GM21447 (cell line): Measurements from ENCODE around the gene CADM2.

Experiments used
- ATAC-seq: cut with Tn5 transposase; IDR thresholded peaks from one replicate; pipeline ENCODE4 v1.9.1; 2021; ENCODE audit not compliant: unreplicated experiment

CADM2 gene

DNA sequence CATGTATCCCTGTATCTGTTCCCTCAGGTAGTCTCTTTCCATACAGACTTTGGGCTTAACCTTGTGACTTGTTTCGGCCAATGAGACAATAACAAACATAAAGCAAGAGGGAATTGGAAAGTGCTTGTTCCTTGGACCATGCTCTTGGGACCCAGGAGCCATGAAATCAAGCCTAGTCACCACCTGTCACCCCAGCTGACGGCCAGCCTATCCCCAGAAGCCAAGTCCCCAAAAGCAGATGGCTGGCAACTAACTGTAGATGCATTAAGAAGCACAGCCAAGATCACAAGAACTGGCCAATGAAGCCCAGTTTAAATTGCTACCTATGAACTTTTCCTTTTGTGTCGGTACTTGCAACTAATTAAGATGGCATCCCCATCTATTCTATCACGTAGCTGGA lies 822.0 kb downstream of the CADM2 start:
- ATAC-seq, result no peak

DNA sequence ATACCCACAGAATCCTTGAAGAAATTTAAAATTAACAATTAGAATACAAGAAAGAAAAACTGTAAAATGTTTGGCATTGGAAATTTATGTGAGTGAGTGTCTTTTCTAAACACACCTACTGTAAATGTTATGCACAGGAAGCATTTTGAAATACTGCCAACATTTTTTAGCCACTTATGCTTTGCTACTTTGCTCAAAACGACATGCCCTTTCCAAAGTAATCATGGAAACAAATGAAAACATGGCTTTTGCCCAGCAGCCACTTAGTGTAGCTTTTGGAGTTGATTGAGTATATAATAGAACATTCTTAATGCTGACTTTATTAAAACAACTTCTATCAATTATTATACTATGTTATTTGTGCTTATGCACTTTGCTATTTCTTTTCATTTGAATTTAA lies 823.0 kb downstream of the CADM2 start:
- no peak for ATAC-seq

DNA sequence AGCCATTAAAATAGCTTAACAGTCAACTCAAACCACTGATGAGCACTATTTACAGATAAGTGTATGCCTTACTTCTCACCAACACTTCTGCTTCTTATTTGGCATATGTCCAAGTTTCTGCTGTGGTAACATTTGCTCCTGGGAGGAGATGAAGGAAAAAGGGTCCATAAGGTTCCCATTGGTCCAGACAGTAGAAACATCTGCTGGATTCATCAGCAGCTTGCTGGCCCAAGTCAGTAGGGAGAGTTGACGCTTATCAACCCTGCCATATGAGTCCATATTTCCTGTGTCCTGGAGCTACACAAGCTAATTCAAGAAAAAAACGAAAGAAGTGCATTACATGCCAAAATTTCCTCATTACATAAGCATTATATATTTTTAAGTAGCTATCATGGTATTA lies 824.5 kb downstream of the CADM2 start:
- no peak for ATAC-seq

DNA sequence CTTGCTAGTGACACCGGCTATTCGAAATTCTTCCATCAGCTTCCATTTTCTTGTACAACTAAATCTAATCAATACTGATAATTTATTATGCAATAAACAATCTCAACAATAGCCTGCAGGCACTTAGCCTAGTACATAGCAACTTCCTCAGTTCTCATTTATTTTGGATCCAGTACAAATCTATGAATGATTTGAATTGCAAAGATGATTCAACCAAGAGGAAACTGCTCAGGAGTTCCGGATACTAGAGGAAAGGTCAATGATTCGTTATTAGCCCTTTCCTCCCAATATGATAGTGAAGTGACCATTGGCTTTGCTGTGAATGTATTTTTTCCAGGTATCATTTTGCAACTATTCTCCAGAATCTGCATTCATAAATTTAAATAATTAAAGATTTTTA lies 827.0 kb downstream of the CADM2 start:
- ATAC-seq, result no peak

DNA sequence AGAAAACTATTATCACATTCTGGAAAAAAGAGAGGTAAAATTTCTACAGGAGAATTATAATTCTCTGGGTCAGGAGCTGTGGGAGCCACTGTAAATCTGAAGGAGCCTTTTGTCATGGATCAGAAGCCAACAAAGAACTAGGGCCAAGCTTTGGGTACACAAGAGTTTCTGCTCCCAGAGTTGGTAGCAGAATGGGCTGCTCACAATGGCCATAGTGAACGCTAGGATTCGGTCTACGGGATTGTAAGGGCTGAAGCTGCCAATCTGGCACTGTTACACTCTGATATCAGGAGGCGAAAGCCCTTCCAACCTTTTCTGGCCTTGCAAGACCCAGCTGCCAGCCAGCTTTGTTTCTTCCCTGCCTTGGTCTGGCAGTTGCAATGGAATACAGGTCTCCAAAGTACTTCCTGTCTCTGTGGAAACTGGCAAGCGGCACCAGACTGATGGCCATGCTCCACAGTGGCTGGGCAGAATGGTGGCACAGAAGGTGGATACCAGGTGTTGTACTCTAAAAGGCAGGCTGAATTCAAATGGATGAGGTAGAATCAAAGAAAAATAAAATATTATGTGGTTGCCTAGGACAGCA lies 831.7 kb downstream of the CADM2 start:
- ATAC-seq, result no peak

DNA sequence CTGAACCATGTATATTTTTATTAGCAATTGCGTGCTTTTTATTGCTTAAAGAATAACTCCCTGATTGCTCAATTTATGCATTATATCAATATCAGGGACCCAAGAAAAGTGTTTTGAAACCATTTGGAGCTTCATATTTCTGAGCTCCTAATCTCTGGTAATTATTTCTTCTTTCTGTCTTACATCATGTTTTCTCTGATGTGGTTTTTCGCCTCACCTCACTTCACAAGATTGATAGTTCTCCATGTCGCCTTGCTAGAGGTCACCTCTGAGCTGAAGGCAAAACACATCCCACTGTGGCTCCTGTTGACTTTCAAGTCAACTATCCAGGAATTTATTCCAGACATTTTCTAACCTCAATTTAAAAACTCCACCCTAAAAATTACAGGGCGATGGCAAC lies 837.4 kb downstream of the CADM2 start:
- no peak for ATAC-seq

DNA sequence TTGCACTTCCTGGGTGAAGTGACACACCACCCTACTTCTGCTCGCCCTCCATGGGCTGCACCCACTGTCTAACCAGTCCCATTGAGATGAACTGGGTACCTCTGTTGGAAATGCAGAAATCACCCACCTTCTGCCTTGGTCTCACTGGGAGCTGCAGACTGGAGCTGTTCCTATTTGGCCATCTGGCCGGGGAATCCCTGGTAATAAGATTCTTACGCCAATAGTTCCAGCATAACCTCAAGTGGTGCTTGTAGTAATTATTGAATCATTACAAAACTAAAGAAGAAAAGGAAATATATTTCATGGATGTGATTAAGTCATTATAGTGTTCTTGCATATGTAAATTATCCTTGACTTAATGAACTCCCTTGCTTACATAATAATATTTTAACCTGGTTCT lies 841.9 kb downstream of the CADM2 start:
- ATAC-seq, result no peak

DNA sequence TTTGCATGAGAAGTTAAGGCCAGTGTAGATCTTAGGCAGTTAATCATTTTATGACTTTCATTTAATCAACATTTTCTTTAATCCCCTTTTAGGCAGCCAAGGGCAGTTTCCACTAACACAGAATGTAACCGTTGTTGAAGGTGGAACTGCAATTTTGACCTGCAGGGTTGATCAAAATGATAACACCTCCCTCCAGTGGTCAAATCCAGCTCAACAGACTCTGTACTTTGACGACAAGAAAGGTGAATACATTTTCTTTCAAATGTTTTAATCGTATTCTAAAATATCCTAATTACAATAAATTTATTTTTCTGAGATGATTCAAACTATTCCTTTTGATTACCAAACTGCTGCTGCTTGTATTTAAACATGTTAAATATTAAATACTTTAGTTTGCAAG lies 843.2 kb downstream of the CADM2 start:
- no peak for ATAC-seq

DNA sequence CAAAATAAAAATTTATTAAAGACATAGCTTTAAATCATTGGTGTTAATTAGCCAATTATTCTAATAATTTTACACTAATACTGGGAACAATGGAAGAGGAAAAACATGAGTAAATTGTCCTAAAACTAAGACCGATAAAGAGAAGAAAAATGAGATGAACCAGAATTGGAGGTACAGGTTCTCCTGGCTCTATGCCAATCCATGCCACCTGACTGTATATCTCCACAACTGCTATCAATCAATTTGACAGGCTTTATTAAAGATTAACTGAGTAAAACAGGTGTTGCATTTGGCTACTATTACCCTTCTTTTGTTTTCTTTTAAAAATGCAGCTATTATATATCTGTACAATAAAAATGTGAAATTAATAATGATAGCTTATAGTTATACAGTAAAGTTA lies 850.0 kb downstream of the CADM2 start:
- no peak for ATAC-seq

DNA sequence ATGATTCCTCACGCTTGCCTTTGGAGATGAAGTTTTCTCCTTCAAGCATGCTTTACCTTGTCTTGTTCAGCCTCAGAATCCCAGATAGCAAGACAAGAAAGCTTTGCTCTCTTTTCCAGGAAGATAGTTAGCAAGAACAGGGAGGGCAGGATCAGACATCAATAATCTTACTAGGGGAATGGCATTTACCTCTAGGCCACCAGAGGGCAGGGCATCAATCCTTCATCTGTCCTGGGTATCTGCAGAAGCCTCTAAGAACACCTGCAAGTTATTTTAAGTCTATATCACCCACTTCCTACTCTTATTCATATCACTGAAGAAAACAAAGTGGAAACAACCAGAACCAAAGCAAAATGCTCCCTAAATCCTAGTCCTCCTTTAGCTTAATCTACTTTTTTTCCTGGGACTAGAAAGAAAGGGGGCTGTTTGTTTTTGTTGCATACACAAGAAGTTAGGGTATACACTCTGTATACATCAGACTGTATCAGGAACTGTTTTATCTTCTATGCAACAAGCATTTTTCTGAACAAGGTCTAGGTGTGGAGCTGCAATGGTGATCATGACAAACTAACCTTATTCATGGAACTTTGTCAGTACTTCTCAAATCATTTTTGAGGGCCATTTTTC lies 862.5 kb downstream of the CADM2 start:
- ATAC-seq, result no peak

DNA sequence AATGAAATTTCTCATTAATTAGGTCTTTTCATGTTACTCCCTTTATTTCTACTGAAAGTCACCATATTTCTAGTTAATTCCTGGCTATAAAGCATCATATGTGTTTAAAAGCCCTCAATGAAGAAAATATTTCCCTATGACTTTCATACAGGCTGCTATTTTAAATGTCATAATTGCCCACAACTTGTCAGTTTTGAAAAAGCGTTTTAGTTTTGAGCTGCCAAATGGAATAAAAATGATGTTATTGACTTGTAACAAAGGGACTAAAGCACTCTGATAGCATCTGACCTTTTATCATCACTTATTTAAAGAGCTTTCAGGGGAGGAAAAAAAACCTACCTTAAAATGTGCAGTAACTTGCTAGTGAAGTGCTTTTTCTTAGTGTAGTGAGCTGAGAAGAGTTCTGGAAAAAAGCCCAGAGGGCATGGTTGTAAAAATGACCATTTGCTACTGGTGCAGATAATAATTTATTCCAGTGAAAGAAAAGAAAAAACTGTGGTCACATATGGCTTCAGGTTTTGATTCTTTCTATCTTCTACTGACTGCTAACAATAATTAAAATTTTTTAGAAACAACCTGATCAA lies 877.2 kb downstream of the CADM2 start:
- ATAC-seq, result no peak

DNA sequence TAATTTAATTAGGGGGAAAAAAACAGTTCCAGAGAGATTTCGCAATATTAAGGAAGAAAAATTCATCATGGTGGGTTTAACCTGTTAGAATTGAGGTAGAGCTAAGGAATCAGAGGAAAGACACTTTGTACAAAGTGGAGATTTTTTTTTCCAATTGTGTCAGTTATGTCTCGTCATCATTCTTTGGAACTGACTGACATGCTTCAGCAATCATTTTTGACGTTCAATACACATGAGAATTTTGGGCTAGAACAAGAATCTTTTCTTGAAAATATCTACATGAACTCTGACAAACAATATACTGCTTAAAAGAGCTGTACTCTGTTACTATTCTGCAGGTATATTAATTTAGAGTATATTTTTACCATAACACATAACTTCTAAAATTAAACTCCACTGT lies 878.6 kb downstream of the CADM2 start:
- no peak for ATAC-seq

DNA sequence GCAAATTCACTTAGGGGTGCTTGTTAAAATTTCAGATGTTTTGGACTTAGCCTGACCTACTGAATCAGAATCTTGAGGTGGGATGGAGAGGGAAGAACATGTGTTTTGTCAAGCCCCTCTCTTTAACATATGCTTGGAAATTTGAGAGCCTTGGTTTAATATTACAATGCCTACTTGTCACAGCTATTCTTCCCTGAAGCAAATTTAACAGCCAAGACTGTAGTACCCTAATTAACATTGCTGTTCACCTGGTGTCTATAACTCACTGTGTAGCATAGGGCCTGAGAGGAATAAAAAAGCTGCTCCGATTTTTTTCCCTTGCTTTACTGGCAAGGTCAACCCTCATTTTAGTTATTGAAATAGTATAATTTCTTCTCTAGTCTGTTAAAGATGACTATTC lies 880.1 kb downstream of the CADM2 start:
- ATAC-seq, result no peak

DNA sequence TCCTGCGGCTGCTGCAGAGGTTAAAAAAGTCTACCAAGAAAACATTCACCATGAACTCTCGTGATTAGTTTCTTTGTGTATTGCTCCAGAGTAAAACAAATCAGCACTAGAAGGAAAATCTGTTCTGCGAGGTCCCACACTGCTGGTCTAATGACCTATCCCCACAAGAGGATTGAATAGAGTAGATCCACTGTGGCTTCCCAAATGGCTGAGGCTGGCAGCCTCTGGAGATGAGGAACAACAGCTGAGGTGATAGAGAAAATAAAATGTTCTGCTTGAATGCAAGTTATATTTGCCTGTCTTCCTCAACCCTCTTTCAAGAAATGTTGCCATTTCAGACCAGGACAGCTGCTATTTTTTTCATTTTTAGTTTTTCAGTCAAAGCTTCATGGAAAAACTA lies 883.3 kb downstream of the CADM2 start:
- ATAC-seq, result no peak

DNA sequence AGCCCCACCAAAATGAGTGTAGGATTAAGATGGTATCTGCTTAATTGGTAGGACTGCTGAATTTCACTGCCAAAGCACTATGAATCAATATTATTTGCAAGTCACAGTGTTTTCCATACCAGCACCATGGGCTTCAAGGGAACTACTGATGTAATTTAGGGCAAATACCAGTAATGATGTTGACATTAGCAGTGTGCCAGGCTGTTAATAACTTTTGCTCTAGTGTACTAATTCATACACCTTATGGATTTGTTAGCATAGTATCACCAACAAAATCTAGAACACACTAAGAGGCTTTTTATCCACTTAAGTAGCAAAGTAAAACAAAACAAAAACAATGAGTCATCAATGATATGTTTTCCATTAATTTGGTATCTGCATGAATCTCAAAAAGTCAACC lies 888.2 kb downstream of the CADM2 start:
- ATAC-seq, result no peak

DNA sequence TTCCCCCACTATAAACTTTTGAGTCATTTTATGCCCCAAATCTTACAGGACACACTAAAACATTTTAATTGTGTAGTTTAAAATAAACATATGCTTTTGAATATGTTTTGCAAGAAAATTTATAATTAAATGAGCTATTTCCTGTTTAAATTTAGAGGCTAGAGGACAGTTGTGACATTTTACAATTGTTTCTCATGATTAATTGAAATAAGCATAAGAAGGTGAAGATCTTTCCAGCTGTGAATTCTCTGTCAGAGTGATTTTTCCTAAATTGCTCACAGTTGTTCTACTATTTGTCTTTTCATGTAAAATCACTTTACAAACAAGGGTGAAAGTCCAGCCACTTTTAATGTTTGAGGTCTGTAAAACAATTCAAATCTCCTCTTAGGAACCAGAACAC lies 892.3 kb downstream of the CADM2 start:
- ATAC-seq, result no peak

DNA sequence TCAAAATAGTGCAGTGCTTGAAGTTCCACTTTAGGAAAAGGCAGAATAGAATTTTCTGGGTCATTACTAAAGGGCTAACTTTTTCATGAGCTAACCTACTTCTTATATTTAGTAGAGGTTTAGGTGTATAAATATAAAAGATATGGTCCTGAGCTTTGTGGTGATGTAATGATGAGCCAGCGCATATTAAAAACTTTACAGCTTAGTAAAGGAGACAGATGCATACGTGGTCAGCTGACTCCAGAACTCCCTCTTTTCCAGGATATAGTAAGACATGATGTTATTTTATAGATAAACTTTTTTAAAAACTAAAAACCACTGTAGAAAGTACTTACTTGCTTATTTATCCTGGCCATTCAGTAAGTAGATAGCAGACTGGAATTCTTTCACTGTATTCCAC lies 895.0 kb downstream of the CADM2 start:
- no peak for ATAC-seq

DNA sequence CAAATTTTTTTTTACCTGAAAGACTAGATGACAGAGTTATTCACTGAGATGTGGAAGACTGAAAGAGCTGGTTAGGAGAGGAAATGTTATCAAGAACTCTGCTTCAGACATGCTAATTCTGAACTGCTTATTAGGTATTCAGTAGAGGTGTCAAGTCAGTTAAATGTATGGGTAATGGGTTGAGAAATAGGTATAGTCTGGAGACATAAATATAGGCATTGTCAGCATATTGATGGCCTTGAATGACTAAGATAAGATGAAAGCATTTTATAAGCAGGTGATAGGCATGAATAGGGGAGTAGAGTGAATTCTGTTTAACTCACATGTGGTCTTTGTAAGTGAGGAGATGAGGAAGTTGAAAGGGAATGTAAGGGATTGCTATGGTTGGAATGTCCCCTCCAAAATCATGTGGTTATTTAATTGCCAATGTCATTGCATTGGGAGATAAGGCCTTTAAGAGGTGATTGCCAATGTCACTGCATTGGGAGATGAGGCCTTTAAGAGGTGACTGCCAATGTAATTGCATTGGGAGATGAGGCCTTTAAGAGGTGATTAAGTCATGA lies 904.2 kb downstream of the CADM2 start:
- ATAC-seq, result no peak

DNA sequence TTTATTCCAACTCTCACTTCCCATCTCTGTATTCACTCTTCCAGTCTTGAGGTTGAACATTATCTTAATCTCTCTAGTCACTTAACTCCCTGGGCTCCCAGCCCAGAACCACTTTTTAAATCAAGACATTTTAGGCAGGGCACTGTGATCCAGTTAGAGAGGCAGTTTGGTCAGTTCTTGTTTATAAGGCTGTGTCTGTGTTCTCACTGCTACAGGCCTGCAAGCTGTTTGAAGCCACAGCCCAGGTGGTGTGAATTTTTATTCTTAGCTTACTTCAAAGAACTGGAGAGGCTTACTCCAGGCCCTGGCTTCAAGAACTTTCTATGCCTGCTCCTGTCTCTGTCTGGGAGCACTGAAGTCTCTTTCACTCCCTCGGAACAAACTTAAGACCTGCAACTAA lies 906.1 kb downstream of the CADM2 start:
- ATAC-seq, result no peak

DNA sequence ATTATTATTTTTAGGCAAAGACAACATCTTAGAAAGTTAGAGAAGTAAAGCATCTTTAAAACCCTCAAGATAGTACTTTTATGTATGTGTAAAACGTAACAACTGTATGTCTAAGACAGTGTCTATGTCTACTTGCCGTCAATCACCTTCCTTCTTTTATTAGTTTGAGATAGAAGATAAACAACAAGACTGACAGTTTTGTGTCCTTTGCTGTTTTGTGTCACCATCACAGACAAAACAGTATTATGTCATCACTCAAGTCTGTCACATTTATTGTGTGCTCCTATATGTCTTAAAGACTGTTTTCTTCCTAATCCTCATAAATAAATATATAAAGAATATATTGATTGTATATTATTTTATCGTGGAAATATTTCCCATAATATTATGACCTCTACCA lies 908.3 kb downstream of the CADM2 start:
- no peak for ATAC-seq

DNA sequence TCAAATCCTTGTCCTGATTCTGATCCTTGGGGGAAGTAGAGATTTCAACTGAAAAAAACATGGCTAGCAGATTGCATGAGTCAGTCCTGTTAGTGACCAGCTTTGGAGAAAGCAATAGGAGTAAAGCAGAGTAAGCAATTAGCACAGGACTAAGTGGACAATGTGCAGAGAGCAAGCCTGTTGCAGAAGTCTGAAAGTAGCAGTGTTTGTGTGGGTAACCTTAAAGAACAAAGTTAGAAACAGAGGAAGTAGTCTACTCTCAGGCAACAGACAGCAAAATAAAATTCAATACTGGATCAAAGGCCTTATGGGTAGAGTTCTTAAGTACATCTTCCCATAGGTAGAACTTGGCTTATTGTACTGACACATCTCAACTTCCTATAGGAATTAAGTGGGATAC lies 916.8 kb downstream of the CADM2 start:
- no peak for ATAC-seq

DNA sequence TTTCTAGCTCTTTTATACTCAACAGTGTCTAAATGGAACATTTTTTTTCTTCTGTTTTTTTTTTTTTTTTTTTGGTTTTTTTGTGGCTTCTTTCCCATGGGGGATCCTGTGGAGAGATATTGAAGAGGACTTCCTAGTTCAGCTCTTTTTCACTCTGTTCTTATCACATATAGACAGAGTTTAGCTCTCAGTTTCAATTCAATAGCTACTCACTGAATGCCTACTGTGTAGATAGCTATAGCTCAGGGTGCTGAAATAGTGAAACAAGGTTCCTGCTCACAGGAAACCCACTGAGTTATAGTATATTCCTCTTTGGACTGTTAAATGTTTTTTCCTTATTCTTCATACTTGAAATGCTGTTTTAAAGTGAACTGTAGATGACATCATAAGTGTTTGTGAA lies 918.8 kb downstream of the CADM2 start:
- no peak for ATAC-seq
